GM15510 (cell line): ENCODE data around the gene PIK3IP1.

ENCODE experiments used
- POLR2A ChIP-seq: IDR thresholded peaks from 3 replicates; pipeline ENCODE4 v1.6.1; 2011; ENCODE audit warnings: borderline replicate concordance; ENCODE audit not compliant: insufficient read length; ENCODE audit errors: extremely low read depth

The PIK3IP1 gene

GRCh38 chr22:31238057-31238456, 54.2 kb downstream of the PIK3IP1 start:
- no peak for TF ChIP-seq POLR2A

- TF ChIP-seq POLR2A, result no peak
Observed at GRCh38 chr22:31235081-31235480, 57.2 kb downstream of the PIK3IP1 start.

- TF ChIP-seq POLR2A, result no peak
Observed at GRCh38 chr22:31233001-31233400, 59.3 kb downstream of the PIK3IP1 start.
